HG02852 (cell line): ENCODE results near the gene DGCR2.
"Not testable (repeated sequence)": the region's sequence is repeated elsewhere in the genome, so short reads cannot be mapped to it uniquely, and the experiment has no call there.

Source experiments
- ATAC-seq: cut with Tn5 transposase; IDR thresholded peaks from one replicate; pipeline ENCODE4 v1.9.1; 2021; ENCODE audit warnings: mild to moderate bottlenecking, moderate library complexity; ENCODE audit not compliant: unreplicated experiment

DGCR2 gene

GRCh38 chr22:19085233-19085718, 36.9 kb downstream of the DGCR2 start:
- no peak for ATAC-seq

- not testable (repeated sequence) for ATAC-seq
Observed at GRCh38 chr22:19084586-19084985, 37.6 kb downstream of the DGCR2 start.

GRCh38 chr22:19084126-19084525, 38.1 kb downstream of the DGCR2 start:
- not testable (repeated sequence) for ATAC-seq

GRCh38 chr22:19082793-19083192, 39.4 kb downstream of the DGCR2 start:
- ATAC-seq = no peak

GRCh38 chr22:19082101-19082500, 40.1 kb downstream of the DGCR2 start:
- no peak for ATAC-seq

DNA sequence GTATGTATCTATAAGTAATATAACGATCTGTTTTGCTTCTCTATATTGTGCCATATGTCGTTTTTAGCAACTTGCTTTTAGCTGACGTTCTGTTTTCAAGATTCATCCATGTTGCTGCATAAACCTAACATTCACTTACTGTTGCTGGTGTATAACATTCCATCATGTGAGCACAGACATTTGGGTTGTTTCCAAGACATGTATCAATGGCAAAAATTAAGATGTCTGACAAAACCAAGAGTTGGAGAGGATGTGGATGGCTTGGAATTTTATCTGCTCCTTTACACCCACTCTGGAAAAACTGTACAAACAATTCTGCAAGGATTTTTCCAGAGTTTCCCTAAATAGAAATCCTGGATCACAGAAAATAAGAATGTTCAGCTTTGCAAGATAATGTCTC, 40.9 kb downstream of the DGCR2 start:
- ATAC-seq = no peak

DNA sequence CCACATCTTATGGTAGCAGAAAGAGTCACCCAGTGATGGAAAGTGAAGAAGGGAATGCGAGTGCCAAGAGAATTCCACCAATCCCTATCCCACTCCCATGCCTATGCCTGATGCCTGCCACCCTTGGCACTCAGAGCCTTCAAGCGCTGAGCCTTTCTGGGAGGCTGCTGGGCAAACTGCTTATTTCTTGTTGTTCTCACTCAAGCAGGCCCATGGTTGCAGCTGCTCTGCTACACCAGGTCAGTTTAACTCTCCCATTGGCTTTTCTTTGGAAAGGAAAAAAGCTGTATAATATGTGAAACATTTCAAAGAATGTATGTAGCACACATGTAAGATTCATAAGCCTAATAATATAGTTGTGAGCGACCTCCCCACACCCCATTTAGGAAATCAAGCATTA, 41.4 kb downstream of the DGCR2 start:
- no peak for ATAC-seq

GRCh38 chr22:19079691-19080090, 42.5 kb downstream of the DGCR2 start:
- ATAC-seq = no peak

GRCh38 chr22:19075404-19075803, 46.8 kb downstream of the DGCR2 start:
- ATAC-seq = no peak

- not testable (repeated sequence) for ATAC-seq
Observed at GRCh38 chr22:19072853-19073252, 49.4 kb downstream of the DGCR2 start.

DNA sequence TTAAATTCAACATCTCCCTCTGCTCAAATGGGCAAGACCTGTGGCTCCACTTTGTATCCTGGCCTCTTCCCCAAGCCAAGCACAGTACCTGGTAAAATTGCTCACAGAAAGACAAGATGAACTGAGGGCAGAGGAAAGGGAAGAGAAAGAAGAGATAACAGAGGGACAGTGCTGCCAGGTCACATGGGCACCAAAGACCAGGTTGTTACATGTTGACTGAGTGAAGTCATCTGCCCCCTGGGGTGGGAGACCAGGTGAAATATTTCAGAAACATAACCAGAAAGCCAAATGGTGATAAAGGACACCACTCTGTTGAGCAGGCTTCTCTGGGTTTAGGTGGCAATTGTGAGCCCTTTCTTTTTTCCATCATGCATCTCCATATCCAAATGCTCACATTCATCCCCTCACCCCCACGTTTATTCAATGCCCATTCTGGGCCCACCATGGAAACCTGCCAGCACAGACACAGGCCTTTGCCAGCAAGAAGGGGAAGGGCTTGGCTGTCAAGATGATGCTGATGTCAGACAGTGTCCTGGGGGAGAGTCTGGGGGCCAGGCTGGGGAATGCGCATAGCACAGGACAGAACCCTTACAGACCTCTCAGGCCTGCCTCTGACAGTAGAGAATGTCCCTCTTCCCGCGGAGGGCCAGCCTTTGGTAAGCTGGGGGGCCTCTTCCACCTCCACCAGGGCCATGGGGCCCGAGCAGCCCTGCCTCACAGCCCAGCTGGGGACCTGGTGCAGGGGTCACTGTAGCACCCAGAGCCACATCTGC, 51.6 kb downstream of the DGCR2 start:
- ATAC-seq = no peak

GRCh38 chr22:19069451-19069850, 52.8 kb downstream of the DGCR2 start:
- no peak for ATAC-seq

- no peak for ATAC-seq
Observed at GRCh38 chr22:19068784-19069271, 53.4 kb downstream of the DGCR2 start.

DNA sequence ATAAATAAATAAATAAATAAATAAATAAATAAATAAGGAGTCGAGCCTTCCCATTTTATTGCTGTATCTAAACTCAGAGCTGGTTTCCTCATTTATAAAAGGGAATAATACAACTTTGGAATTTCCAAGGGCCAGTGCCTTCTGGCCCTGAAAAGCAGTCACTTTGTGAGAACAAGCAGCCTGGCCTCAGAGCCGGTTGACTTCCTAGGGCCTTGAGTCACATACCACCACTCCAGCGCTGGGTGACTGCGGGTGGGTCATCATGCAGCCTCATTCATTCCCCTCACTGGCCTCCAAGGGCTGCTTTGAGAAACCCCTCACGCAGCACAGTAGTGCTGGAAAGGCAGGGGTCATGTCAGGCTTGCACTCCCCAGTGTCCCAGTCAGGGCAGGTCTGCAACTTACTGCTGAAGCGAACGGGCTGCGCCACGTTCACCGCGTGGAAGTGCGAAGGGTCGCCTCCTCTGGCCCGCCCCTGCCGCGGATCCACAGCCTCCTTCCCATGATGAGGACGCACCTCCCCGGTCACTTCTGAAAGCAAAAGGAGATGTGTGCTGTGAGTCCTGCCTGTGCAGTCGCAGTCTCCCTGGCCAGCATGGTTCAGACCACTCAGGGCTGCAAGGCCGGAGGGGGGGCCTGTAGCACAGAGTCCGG, 54.4 kb downstream of the DGCR2 start:
- no peak for ATAC-seq

DNA sequence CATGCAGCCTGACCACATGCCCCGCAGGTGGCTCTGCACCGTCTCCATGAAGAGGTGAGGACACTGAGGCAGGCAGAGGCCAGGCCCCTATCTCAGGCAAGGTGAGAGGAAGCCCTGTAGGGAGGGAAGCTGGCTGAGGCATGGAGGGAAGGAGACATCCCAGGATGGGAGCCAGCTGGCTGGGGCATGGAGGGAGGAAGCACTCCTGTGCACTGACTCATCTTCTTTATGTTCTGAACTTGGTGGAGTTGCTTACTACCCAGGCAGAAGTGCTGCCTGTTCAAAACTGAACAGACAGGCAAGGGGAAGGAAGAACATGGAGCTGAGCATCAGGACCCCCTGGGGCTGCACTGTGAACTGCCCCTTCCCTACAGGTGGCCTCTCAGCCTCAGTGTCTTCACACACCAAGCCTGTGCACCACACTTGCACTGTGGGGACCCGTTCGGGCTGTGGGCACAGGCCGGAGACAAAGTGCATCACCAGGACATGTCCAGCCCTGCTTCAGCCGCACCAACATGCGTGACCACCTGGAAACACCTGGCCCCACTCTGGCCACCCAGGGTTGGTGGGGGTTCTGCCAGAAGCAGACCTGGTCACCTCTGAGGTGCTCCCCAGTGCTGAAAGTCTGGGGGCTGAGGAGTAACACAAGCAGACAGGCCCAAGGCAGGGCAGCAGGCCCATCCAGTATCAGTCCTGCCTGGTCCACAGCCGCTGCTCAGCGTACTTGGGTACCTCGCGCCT, 55.5 kb downstream of the DGCR2 start:
- ATAC-seq = no peak

GRCh38 chr22:19065929-19066328, 56.3 kb downstream of the DGCR2 start:
- ATAC-seq = no peak

DNA sequence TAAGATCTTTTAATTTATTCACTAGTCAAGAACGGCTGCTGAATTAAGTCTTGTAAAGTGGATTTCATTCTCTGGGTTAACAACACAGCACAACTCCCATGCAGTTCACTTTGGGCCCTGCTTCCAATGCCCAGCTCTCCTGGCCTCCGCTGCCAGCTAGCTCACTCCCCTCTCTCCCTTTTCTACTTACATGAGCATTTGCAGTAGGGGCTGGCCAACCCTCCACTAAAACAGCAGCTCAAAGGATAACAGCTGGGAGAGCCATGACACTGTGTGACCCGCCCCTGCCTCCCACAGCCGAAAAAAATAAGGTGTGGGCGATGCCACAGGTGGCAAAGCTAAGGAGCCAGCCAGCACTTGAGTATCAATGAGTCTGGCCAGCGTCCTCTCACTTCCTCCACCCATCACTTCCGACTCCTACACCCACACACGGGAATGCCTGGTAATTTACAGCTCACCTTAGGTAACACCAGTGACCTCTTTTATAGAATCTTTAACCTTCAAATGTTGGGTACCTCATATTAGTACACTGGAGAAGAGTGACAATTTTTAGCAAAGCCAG, 56.8 kb downstream of the DGCR2 start:
- no peak for ATAC-seq

DNA sequence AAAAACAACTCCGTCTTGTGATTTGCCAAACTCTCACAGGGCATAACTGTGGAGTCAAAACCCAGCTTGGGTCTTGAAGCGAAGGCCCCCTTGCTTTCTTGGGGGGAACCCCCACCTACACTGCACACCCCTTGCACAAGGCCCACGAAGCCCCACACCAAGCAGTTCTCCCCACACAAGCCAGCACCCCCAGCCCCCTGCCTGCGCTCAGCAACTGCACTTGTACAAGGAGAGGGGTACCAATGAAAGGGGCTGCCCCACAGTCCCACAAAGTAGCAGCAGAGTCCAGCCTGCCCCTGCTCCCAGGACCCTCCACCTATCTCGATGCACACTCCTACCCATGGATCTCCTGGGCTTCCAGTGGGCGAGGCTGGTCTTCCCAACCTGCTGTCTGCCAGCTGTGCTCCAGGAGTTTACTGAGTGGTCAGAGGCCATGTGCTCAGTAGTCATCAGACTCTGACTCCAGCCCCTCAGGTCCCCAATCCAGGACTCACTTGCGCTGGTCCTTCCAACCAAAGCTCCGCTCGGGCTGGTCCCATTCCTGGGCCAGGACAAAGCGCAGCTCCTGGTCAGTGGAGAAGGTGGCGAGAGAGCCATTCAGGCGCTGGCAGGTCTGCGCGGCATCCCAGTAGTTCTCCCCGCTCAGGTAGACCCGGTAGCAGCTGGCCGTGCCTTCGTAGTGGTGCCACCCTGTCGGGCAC, 57.7 kb downstream of the DGCR2 start:
- no peak for ATAC-seq

DNA sequence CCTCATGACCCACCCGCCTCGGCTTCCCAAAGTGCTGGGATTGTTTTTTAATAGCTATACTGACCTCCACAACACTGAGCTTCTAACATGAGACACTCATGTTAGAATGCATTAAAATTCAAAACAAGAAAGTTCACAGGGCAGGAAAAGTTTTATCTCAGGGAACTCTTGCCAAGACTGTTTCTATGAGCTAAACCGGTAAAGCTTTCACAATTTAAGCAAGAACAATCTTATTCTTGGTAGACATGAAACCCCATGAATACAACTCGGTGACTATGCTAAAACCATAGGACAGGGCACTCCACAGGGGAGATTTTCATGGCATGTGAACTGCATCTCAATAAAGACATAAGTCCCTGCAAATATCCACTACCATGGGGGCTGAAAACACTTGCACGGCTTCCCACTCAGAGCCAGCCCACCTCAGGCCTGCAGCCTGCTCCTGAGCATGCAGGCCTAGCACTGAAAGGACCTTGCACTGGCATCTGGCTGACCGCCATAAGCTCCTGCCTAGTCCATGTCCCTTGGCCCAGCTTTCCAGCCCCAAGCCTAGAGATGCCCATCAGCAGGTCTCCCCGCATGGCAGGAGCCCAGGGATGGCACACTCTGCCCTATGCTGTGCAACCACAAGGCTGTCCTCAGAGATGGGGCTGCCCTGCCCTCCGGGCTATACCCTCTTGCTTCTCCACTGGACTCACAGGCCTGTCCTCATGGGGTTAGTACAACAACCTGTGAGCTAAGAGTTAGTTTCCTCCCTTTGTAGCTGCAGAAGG, 58.4 kb downstream of the DGCR2 start:
- no peak for ATAC-seq

- ATAC-seq = no peak
Observed at GRCh38 chr22:19062943-19063308, 59.3 kb downstream of the DGCR2 start.
